AG10803 (cell line): ENCODE measurements around the gene ACOT7.
"Not testable (repeated sequence)": the region's sequence is repeated elsewhere in the genome, so short reads cannot be mapped to it uniquely, and the experiment has no call there.

Experiments used
- DNase-seq: peaks from one replicate; pipeline ENCODE4 v3.0.0; 2010; ENCODE audit warnings: low read depth
- H3K4me3 ChIP-seq: 2 replicates; pipeline ENCODE4 v1.5.1; 2011; ENCODE audit warnings: mild to moderate bottlenecking, low read length, control low read depth
- CTCF ChIP-seq: conservative IDR thresholded peaks from 2 replicates; pipeline ENCODE4 v1.5.1; 2011; ENCODE audit warnings: mild to moderate bottlenecking, low read length, control low read depth, inconsistent platforms

ACOT7 gene

GRCh38 chr1:6435129-6435528 lies 41.6 kb upstream of the ACOT7 start:
- DNase-seq = no peak
- no peak for TF ChIP-seq CTCF
- H3K4me3 ChIP-seq = no peak overlapping the region

GRCh38 chr1:6434186-6434585 lies 40.6 kb upstream of the ACOT7 start:
- H3K4me3 ChIP-seq = no peak overlapping the region
- TF ChIP-seq CTCF = no peak
- DNase-seq = no peak

GRCh38 chr1:6431645-6432579 lies 38.3 kb upstream of the ACOT7 start:
- not testable (repeated sequence) for DNase-seq, H3K4me3 ChIP-seq

GRCh38 chr1:6429660-6430411 lies 36.3 kb upstream of the ACOT7 start:
- not testable (repeated sequence) for DNase-seq

GRCh38 chr1:6428453-6428852 lies 34.9 kb upstream of the ACOT7 start:
- not testable (repeated sequence) for DNase-seq, H3K4me3 ChIP-seq

More at GRCh38 chr1:6429660-6430411, 36.3 kb upstream of the ACOT7 start:
- H3K4me3 ChIP-seq = not testable (repeated sequence)

- no peak for TF ChIP-seq CTCF
- no peak for DNase-seq
- H3K4me3 ChIP-seq = no peak overlapping the region
These were observed 34.1 kb upstream of the ACOT7 start for GRCh38 chr1:6427441-6428390.

GRCh38 chr1:6426972-6427350 lies 33.4 kb upstream of the ACOT7 start:
- TF ChIP-seq CTCF = no peak
- no peak overlapping the region for H3K4me3 ChIP-seq
- DNase-seq = no peak

- no peak for TF ChIP-seq CTCF
- no peak overlapping the region for H3K4me3 ChIP-seq
- no peak for DNase-seq
These were observed 32.9 kb upstream of the ACOT7 start for GRCh38 chr1:6426277-6426971.
